Measurements from ENCODE around the gene CDC42BPG. TPM values are rescaled to one million over a fixed set of nuclear protein-coding genes. Genes with fewer than 3 reads are reported as not detected.
"Not testable (repeated sequence)": the region's sequence is repeated elsewhere in the genome, so short reads cannot be mapped to it uniquely, and the experiment has no call there.

Gene CDC42BPG
- total RNA-seq, 1 experiment from 2014 or later, result 30.1 TPM

- Histone ChIP-seq H3K36me3 (ENCODE audit: control insufficient read depth in 1 of 2, insufficient read depth in 2 of 2, low read length in 2 of 2) (no peaks in the 10 kb centered on the region), H3K4me2 (ENCODE audit: low read length) (no peak overlapping the region), H3K27me3 (ENCODE audit: insufficient read depth, low read length) (no peaks in the 10 kb centered on the region), H3K9me3 (ENCODE audit: control insufficient read depth in 1 of 2, insufficient read depth in 1 of 2, low read depth in 1 of 2, low read length in 2 of 2) (no peaks in the 10 kb centered on the region), H4K20me1 (ENCODE audit: insufficient read depth) (no peaks in the 10 kb centered on the region), H3K9me2 (ENCODE audit: insufficient read depth) (no peaks in the 10 kb centered on the region), H2AFZ (ENCODE audit: low read depth, low read length, poor library complexity, severe bottlenecking) (no peak overlapping the region), H3K79me2 (ENCODE audit: insufficient read depth, low read length) (no peaks in the 10 kb centered on the region), H3K4me3 (replicated peaks in 1 of 2; ENCODE audit: low read depth in 1 of 2, low read length in 2 of 2) (no peak overlapping the region), H3K27ac (ENCODE audit: low read depth, low read length) (no peak overlapping the region), H3K4me1 (ENCODE audit: control insufficient read depth in 1 of 2, insufficient read depth in 2 of 2, low read length in 2 of 2) (peaks cover 0 to 8% of the 10 kb centered on the region in 2 experiments; a peak in 2 of 4 replicates), H3K9ac (ENCODE audit: low read length) (no peak overlapping the region)
- ChIA-PET RAD21 (ENCODE audit: low non-redundant PET in 1 of 2, low total read pairs in 2 of 2, uncharacterized antibody in 2 of 2, unreplicated experiment in 2 of 2) (no interaction called here), POLR2A (no interaction called here), CTCF (no interaction called here)
- BruUV-seq (replicated peaks), result no TSS peak
- TF ChIP-seq ELF1 (IDR thresholded peaks at IDR 0.05; ENCODE audit: borderline replicate concordance, low read depth), result no peak
- no peak for TF ChIP-seq SP1 (IDR thresholded peaks at IDR 0.05; ENCODE audit: low read depth)
- TF ChIP-seq POLR2AphosphoS5 (IDR thresholded peaks at IDR 0.05; ENCODE audit: low read depth, low read length), result no peak
- ATAC-seq, result no peak
- intact Hi-C loops (cut with micrococcal nuclease), result no loop called here
- DNase-seq (ENCODE audit: low read depth, low spot score), result no peak
These were observed 27.0 kb downstream of the CDC42BPG start for GRCh38 chr11:64817476-64817875.

DNA sequence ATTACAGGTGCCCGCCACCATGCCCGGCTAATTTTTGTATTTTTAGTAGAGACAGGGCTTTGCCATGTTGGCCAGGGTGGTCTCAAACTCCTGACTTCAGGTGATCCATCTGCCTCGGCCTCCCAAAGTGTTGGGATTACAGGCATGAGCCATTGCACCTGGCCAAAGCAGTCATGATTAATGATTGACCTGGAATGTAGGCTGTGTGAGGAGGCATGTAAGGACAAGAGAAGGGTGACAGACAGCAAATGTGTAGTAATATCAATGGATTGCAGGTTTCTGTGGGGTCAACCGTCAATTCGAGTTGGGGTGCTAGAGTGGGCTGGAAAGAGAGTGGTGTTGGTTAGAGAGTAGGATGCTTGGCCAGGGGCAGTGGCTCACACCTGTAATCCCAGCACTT is 29.0 kb downstream of the CDC42BPG start:
- BruUV-seq (replicated peaks); H2AFZ ChIP-seq (ENCODE audit: low read depth, low read length, poor library complexity, severe bottlenecking); H3K4me2 ChIP-seq (ENCODE audit: low read length); H3K79me2 ChIP-seq (ENCODE audit: insufficient read depth, low read length); ATAC-seq; H4K20me1 ChIP-seq (ENCODE audit: insufficient read depth); H3K36me3 ChIP-seq (ENCODE audit: control insufficient read depth in 1 of 2, insufficient read depth in 2 of 2, low read length in 2 of 2); RAD21 ChIA-PET (ENCODE audit: low non-redundant PET in 1 of 2, low total read pairs in 2 of 2, uncharacterized antibody in 2 of 2, unreplicated experiment in 2 of 2); H3K4me3 ChIP-seq (replicated peaks in 1 of 2; ENCODE audit: low read depth in 1 of 2, low read length in 2 of 2); H3K27me3 ChIP-seq (ENCODE audit: insufficient read depth, low read length); H3K9me3 ChIP-seq (ENCODE audit: control insufficient read depth in 1 of 2, insufficient read depth in 1 of 2, low read depth in 1 of 2, low read length in 2 of 2); intact Hi-C loops (cut with micrococcal nuclease); H3K9ac ChIP-seq (ENCODE audit: low read length); H3K27ac ChIP-seq (ENCODE audit: low read depth, low read length); DNase-seq (ENCODE audit: low read depth, low spot score); H3K9me2 ChIP-seq (ENCODE audit: insufficient read depth): not testable (repeated sequence)
- POLR2A ChIA-PET, result interaction anchor here (1.1 kb wide), 1 partner anchor 11 kb away, joined by 3 read pairs; no protein-coding TSS in a partner anchor
- H3K4me1 ChIP-seq (ENCODE audit: control insufficient read depth in 1 of 2, insufficient read depth in 2 of 2, low read length in 2 of 2), result peaks cover 0 to 13% of the 10 kb centered on the region in 2 experiments; a peak in 2 of 4 replicates
- CTCF ChIA-PET, result interaction anchor here (0.7 kb wide), 1 partner anchor 29 kb away, joined by 3 read pairs; no protein-coding TSS in a partner anchor
